T-cell (primary cell): Measurements from ENCODE around the gene MRTFA. TPM values are rescaled to one million over a fixed set of nuclear protein-coding genes. Genes with fewer than 3 reads are reported as not detected.
A peak's percentile ranks its signal among the peaks of the same experiment; 100 is the strongest.

Experiments
- ATAC-seq, 4 experiments: fragments of 200-7000 bp in 3 of 4; fragments of 150-1000 bp in 1 of 4; cut with Tn5 transposase; replicated peaks in 1 of 4; 1 replicate in 3 of 4; 2 replicates in 1 of 4; pipeline ENCODE4 v1.10.0; 2021; ENCODE audit warnings: moderate library complexity in 3 of 4, mild to moderate bottlenecking in 2 of 4, moderate number of reproducible peaks in 1 of 4
- CTCF ChIA-PET, 2 donors: fragments of 300-600 bp; sonication (Branson Sonifier 250); formaldehyde crosslinking; loops; one replicate each; lab custom pipeline; 2022; ENCODE audit warnings: antibody characterized with exemption in 2 of 2; lab: Charles Lee
- POLR2A ChIA-PET, 2 donors: fragments of 300-600 bp; sonication (Branson Sonifier 250); formaldehyde crosslinking; loops; one replicate each; lab custom pipeline; 2022; ENCODE audit warnings: antibody characterized with exemption in 2 of 2; lab: Charles Lee
- DNase-seq, 35 experiments: peaks; one replicate each; pipeline versions ENCODE4 v3.0.0 to v3.0.0-alpha.2; 2013 to 2023
- H3K27ac ChIP-seq: one replicate; pipeline ENCODE4 v1.5.1; 2013; ENCODE audit warnings: low read length
- H3K27me3 ChIP-seq, 2 experiments: replicated peaks in 1 of 2; 1 replicate in 1 of 2; 2 replicates in 1 of 2; pipeline versions ENCODE4 v1.6.1 to v1.7.0; 2013; ENCODE audit warnings: low read length in 1 of 2, mixed read lengths in 1 of 2; ENCODE audit not compliant: control insufficient read depth in 2 of 2, insufficient read depth in 2 of 2; ENCODE audit errors: extremely low read depth in 1 of 2
- H3K36me3 ChIP-seq, 2 donors: 1 replicate in 1 of 2; 2 replicates in 1 of 2; pipeline versions ENCODE4 v1.6.1 to v1.7.0; 2013; ENCODE audit warnings: low read length in 1 of 2; ENCODE audit not compliant: control insufficient read depth in 2 of 2, insufficient read depth in 1 of 2; ENCODE audit errors: extremely low read depth in 1 of 2
- H3K4me1 ChIP-seq, 2 experiments: 1 replicate in 1 of 2; 2 replicates in 1 of 2; pipeline versions ENCODE4 v1.6.1 to v1.7.0; 2013; ENCODE audit warnings: low read length in 2 of 2, mixed read lengths in 1 of 2; ENCODE audit not compliant: insufficient read depth in 2 of 2, control insufficient read depth in 1 of 2; ENCODE audit errors: extremely low read depth in 1 of 2
- H3K4me3 ChIP-seq, 2 donors: 1 replicate in 1 of 2; 2 replicates in 1 of 2; pipeline versions ENCODE4 v1.5.1 to v1.7.0; 2013; ENCODE audit warnings: mild to moderate bottlenecking in 2 of 2, low read length in 1 of 2, moderate library complexity in 1 of 2; ENCODE audit not compliant: control insufficient read depth in 1 of 2; ENCODE audit errors: extremely low read depth in 1 of 2
- H3K9me3 ChIP-seq: 2 replicates; pipeline ENCODE4 v1.7.0; 2013
- H3K27ac Mint-ChIP-seq, 2 donors: one replicate each; pipeline ENCODE4 v1.8.0; 2020 to 2021; ENCODE audit warnings: mild to moderate bottlenecking in 2 of 2, mixed read lengths in 2 of 2
- H3K27me3 Mint-ChIP-seq, 2 donors: one replicate each; pipeline ENCODE4 v1.8.0; 2021 to 2022; ENCODE audit warnings: mixed read lengths in 2 of 2
- H3K36me3 Mint-ChIP-seq: one replicate; pipeline ENCODE4 v1.8.0; 2021; ENCODE audit warnings: mixed read lengths
- H3K4me1 Mint-ChIP-seq, 3 donors: one replicate each; pipeline ENCODE4 v1.8.0; 2020 to 2022; ENCODE audit warnings: mixed read lengths in 3 of 3, mild to moderate bottlenecking in 1 of 3
- H3K4me3 Mint-ChIP-seq, 3 donors: one replicate each; pipeline ENCODE4 v1.8.0; 2020 to 2022; ENCODE audit warnings: mild to moderate bottlenecking in 3 of 3, mixed read lengths in 3 of 3, moderate library complexity in 3 of 3
- H3K9me3 Mint-ChIP-seq, 3 donors: one replicate each; pipeline ENCODE4 v1.8.0; 2020 to 2022; ENCODE audit warnings: mixed read lengths in 3 of 3
- WGBS: methylation state at CpG from one replicate; pipeline ENCODE4 v1.1.5; 2013; ENCODE audit warnings: missing lambda C conversion rate; ENCODE audit not compliant: insufficient coverage; 5-methylcytosine and 5-hydroxymethylcytosine counted together
- total RNA-seq, 35 experiments: library from RNA in 6 of 35; stranded (reverse) in 6 of 35; fragments of 120-200 nt in 1 of 35; gene quantifications; one replicate each; pipeline versions ENCODE4 v1.2.1 to v1.2.4 and lab custom pipeline; 2013 to 2026

Gene MRTFA
- total RNA-seq, 5 donors from 2014 or later (not counting 1 experiment from before 2014, with no cell fraction given) = 81.9 to 118 (median 114) TPM

DNA sequence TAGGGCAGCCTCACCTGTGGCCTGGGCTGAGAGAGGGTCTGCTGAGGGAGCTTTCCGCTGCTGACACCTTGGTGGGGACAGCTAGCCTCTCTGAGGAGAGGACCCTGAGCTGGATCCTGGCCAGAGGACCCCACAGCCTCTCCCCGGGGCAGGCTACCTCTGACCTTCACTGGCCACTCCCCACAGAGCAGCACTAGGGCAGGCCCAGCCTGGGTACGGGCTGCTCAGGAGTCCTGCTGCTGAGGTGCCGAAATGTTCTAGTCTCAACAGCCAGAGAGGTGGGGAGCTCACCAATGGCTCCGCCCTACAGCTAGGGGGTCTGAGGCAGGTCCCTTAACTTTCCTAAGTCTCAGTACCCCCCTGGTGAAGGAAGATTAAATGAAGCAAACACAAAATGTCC is 218.6 kb downstream of the MRTFA start:
- peaks cover 23 to 75% of the 10 kb centered on the region in 2 donors for H3K36me3 ChIP-seq
- no peaks in the 10 kb centered on the region for H3K27me3 ChIP-seq
- CTCF ChIA-PET = interaction anchor here in 1 of 2 donors (0.6 kb wide), 2 partner anchors 339 to 423 kb away, joined by 7 to 8 read pairs; no protein-coding TSS in a partner anchor
- Mint-ChIP-seq H3K36me3 (peaks cover 41% of the 10 kb centered on the region), H3K27me3 (no peaks in the 10 kb centered on the region), H3K27ac (peak overlapping the region; percentile 55 to 58), H3K4me3 (no peak overlapping the region), H3K9me3 (no peaks in the 10 kb centered on the region), H3K4me1 (peaks cover 24 to 42% (median 36%) of the 10 kb centered on the region in 3 donors)
- 100% methylated on average over 2 of the region's 5 CpGs for WGBS
- no peaks in the 10 kb centered on the region for H3K9me3 ChIP-seq
- no peak overlapping the region for H3K4me3 ChIP-seq
- no peak overlapping the region for H3K27ac ChIP-seq
- POLR2A ChIA-PET = interaction anchor here (0.6 kb wide), 2 partner anchors 1077 to 1747 kb away, joined by 3 read pairs; no protein-coding TSS in a partner anchor
- DNase-seq (no peak), ATAC-seq (no peak)
- peaks cover 2 to 53% of the 10 kb centered on the region in 2 experiments for H3K4me1 ChIP-seq

DNA sequence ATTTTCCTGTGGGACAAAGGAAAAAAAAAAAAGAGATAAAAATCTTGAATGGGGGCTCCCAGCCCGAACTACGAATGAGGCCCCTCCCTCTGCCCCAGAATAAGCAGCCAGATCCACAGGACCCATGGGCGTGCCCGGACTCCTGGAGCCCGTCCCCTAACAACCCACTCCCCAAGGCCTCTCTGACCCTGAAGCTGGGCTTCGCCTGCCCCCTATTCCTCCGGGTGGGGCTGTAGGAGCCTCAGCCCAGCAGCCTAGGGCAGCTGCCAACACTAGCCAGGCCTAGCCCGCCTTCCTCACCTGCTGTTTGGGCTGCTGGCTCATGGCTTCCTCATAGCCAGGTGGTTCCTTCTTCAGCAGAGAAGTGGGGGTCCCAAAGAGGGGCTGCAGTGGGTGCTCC is 219.5 kb downstream of the MRTFA start:
- DNase-seq = no peak
- Mint-ChIP-seq H3K36me3 (peaks cover 38% of the 10 kb centered on the region), H3K9me3 (no peaks in the 10 kb centered on the region), H3K4me3 (no peak overlapping the region), H3K27me3 (no peaks in the 10 kb centered on the region), H3K27ac (peak overlapping the region; percentile 89 to 96), H3K4me1 (peaks cover 26 to 40% (median 36%) of the 10 kb centered on the region in 3 donors)
- Histone ChIP-seq H3K9me3 (no peaks in the 10 kb centered on the region), H3K27ac (no peak overlapping the region), H3K36me3 (peaks cover 22 to 69% of the 10 kb centered on the region in 2 donors), H3K4me1 (peaks cover 2 to 53% of the 10 kb centered on the region in 2 experiments), H3K4me3 (no peak overlapping the region), H3K27me3 (no peaks in the 10 kb centered on the region)
- WGBS = 97% methylated on average over 6 of the region's 8 CpGs
- ChIA-PET POLR2A (no interaction called here), CTCF (interaction anchor here in 1 of 2 donors (0.7 kb wide), 1 partner anchor 50 kb away, joined by 5 read pairs; no protein-coding TSS in a partner anchor)
- ATAC-seq = no peak

DNA sequence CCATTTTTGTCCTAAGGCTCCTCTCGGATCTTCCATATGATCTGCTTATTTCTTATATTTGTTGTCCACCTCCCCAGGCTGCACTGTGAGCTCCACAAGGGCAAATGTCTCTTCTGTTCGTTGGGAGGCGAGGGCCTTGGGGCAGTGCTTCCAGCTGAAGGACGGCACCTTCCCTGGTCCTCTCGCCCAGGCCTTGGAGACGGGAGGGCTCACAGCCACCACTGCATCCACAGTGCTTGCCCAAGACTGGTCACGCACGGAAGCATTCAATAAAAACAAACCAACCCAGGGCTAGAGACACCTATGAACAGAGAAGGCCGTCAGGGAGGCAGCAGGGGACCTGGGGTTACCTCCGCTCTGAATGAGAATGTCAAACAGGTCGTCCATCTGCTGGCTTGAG is 219.9 kb downstream of the MRTFA start:
- Histone ChIP-seq H3K27me3 (no peaks in the 10 kb centered on the region), H3K4me1 (peaks cover 2 to 53% of the 10 kb centered on the region in 2 experiments), H3K9me3 (no peaks in the 10 kb centered on the region), H3K27ac (no peak overlapping the region), H3K36me3 (peaks cover 22 to 68% of the 10 kb centered on the region in 2 donors), H3K4me3 (no peak overlapping the region)
- H3K4me1 Mint-ChIP-seq = peaks cover 24 to 40% (median 36%) of the 10 kb centered on the region in 3 donors
- H3K36me3 Mint-ChIP-seq = peaks cover 37% of the 10 kb centered on the region
- ATAC-seq (no peak), DNase-seq (no peak)
- no peaks in the 10 kb centered on the region for H3K9me3 Mint-ChIP-seq
- peak overlapping the region; percentile 89 to 96 for H3K27ac Mint-ChIP-seq
- H3K4me3 Mint-ChIP-seq = peak overlapping the region in 1 of 3 donors; percentile 16
- ChIA-PET CTCF (interaction anchor here in 1 of 2 donors (0.7 kb wide), 1 partner anchor 51 kb away, joined by 5 read pairs; no protein-coding TSS in a partner anchor), POLR2A (no interaction called here)
- 95% methylated on average over 10 of the region's 11 CpGs for WGBS
- no peaks in the 10 kb centered on the region for H3K27me3 Mint-ChIP-seq

DNA sequence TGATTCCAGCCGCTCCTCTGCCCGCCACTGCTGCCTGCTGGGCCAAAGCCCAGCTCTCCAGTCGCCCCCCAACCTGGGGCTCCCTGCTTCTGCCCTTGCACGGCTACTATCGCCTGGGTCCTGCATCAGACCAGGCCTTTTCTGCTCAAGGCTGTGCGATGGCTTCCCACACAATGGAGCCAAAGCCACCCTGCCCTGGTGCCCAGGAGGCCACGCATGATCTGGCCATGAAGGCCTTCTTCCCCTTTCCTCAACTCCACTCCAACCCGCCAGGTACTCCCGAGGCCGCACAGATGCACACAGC is 220.3 kb downstream of the MRTFA start:
- Mint-ChIP-seq H3K4me3 (peak overlapping the region in 1 of 3 donors; percentile 16), H3K9me3 (no peaks in the 10 kb centered on the region), H3K27me3 (no peaks in the 10 kb centered on the region), H3K36me3 (peaks cover 36% of the 10 kb centered on the region), H3K27ac (peak overlapping the region; percentile 89 to 96), H3K4me1 (peaks cover 24 to 40% (median 36%) of the 10 kb centered on the region in 3 donors)
- DNase-seq (no peak), ATAC-seq (no peak)
- Histone ChIP-seq H3K27ac (no peak overlapping the region), H3K27me3 (no peaks in the 10 kb centered on the region), H3K9me3 (no peaks in the 10 kb centered on the region), H3K4me3 (no peak overlapping the region), H3K36me3 (peaks cover 25 to 68% of the 10 kb centered on the region in 2 donors), H3K4me1 (peaks cover 2 to 53% of the 10 kb centered on the region in 2 experiments)
- CTCF ChIA-PET = no interaction called here
- WGBS = 95% methylated on average over 10 of the region's 10 CpGs
- POLR2A ChIA-PET = interaction anchor here in 1 of 2 donors (0.9 kb wide), 1 partner anchor 12 kb away, joined by 3 read pairs; no protein-coding TSS in a partner anchor

DNA sequence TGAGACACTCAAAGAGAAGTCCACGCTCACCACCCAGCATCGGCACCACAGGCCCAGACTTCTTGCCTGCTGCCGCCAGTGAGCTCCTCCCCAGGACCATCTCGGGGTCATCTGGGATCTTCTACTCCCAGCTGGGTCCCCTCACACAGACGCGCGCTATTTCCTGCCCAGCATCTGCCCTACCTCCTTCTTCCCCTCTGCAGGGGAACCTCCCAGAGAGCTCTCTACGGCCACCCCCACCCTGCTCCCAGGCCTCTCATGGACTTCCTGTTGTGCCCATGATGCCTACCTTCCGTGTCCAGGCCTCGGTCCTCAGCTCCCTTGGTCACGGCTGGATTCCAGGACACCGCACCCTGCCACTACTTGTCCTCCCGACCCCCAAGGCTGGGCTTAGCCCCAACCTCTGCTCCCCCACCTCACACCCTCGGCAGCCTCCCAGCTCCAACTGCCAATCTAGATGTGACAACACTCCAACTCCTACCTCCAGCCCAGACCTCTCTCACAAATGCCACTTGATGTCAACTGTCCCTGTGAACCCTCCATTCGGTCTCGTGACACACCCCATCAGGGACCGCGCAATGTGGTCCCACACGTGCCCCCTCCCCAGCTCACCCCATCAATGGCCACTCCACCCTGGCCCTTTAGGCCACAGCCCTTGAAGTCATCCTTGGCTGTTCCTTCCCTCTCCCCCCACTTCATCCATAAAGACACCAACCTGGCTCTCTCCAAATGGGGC is 220.8 kb downstream of the MRTFA start:
- Histone ChIP-seq H3K36me3 (peaks cover 30 to 68% of the 10 kb centered on the region in 2 donors), H3K4me1 (peaks cover 2 to 53% of the 10 kb centered on the region in 2 experiments), H3K4me3 (no peak overlapping the region), H3K9me3 (no peaks in the 10 kb centered on the region), H3K27me3 (no peaks in the 10 kb centered on the region), H3K27ac (peak overlapping the region; percentile 55)
- peaks cover 36% of the 10 kb centered on the region for H3K36me3 Mint-ChIP-seq
- ATAC-seq = peak; percentile 36 to 66 (median 54)
- H3K9me3 Mint-ChIP-seq = no peaks in the 10 kb centered on the region
- H3K4me1 Mint-ChIP-seq = peaks cover 24 to 40% (median 36%) of the 10 kb centered on the region in 3 donors
- ChIA-PET CTCF (interaction anchor here in 1 of 2 donors (0.6 to 0.8 kb wide), 3 partner anchors 30 to 244 kb away, joined by 3 to 4 read pairs (median 3); no protein-coding TSS in a partner anchor), POLR2A (interaction anchor here in 1 of 2 donors (0.6 to 0.9 kb wide), 2 partner anchors 12 to 370 kb away, joined by 3 to 11 read pairs; no protein-coding TSS in a partner anchor)
- 58% methylated on average over 14 of the region's 19 CpGs for WGBS
- H3K4me3 Mint-ChIP-seq = peak overlapping the region in 1 of 3 donors; percentile 16
- peak overlapping the region; percentile 89 to 96 for H3K27ac Mint-ChIP-seq
- H3K27me3 Mint-ChIP-seq = no peaks in the 10 kb centered on the region
- peak in 2 of 35 experiments; percentile 20 to 36 for DNase-seq

DNA sequence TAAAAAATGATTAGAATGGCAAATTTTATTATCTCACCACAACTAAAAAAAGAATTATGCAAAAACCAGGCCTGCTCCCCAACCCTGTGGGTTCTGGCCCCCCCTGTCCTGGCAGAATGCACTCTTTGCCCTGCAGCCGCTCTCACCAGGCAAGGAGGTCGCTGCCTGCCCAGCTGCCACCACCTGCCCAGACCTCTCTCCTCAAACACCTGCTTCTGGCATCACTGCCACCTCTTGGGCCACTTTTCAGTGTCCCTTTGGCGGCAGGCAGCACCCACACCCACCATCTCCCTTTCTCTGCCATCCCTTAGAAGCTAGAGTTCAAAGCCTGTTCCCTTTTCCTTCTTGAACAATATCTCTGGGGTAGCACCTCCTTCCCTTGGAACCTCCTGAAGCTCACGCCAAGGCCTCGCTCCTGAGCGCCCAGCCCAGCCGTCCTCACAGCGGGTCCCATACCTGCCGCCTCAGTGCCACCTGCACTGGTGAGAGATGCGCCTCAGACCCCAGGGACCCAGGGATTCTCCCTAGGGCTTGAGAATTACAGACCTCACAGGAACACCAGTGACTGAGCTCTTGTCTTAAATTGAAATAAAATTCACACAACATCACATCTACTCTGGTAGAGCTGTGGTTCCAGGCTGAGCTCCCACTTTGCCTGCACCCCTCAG is 221.5 kb downstream of the MRTFA start:
- Mint-ChIP-seq H3K4me3 (peak overlapping the region in 1 of 3 donors; percentile 16), H3K36me3 (peaks cover 36% of the 10 kb centered on the region), H3K27ac (peak overlapping the region; percentile 89 to 96), H3K4me1 (peaks cover 24 to 40% (median 36%) of the 10 kb centered on the region in 3 donors), H3K27me3 (no peaks in the 10 kb centered on the region), H3K9me3 (no peaks in the 10 kb centered on the region)
- DNase-seq = no peak
- H3K4me1 ChIP-seq = peaks cover 2 to 50% of the 10 kb centered on the region in 2 experiments
- peak overlapping the region; percentile 55 for H3K27ac ChIP-seq
- ChIA-PET CTCF (interaction anchor here in 1 of 2 donors (0.5 to 0.8 kb wide), 4 partner anchors 30 to 508 kb away, joined by 3 to 5 read pairs (median 4); no protein-coding TSS in a partner anchor), POLR2A (interaction anchor here in 1 of 2 donors (0.6 kb wide), 1 partner anchor 369 kb away, joined by 11 read pairs; no protein-coding TSS in a partner anchor)
- no peaks in the 10 kb centered on the region for H3K9me3 ChIP-seq
- no peak for ATAC-seq
- peaks cover 32 to 68% of the 10 kb centered on the region in 2 donors for H3K36me3 ChIP-seq
- WGBS = 95% methylated on average over 10 of the region's 10 CpGs
- H3K27me3 ChIP-seq = no peaks in the 10 kb centered on the region
- H3K4me3 ChIP-seq = no peak overlapping the region
